Measurements from ENCODE around the gene EXT2.

Gene EXT2

GRCh38 chr11:44157019-44157418 is 61.5 kb downstream of the EXT2 start:
- no peak for TF ChIP-seq CTCF (IDR thresholded peaks at IDR 0.05)

GRCh38 chr11:44158384-44158783 is 62.9 kb downstream of the EXT2 start:
- TF ChIP-seq CTCF (IDR thresholded peaks at IDR 0.05) = no peak

- TF ChIP-seq CTCF (IDR thresholded peaks at IDR 0.05) = no peak
Measured at GRCh38 chr11:44159848-44160721, 64.6 kb downstream of the EXT2 start.

- TF ChIP-seq CTCF (IDR thresholded peaks at IDR 0.05) = no peak
Measured at GRCh38 chr11:44162004-44162403, 66.5 kb downstream of the EXT2 start.

GRCh38 chr11:44162662-44163061 is 67.2 kb downstream of the EXT2 start:
- no peak for TF ChIP-seq CTCF (IDR thresholded peaks at IDR 0.05)

GRCh38 chr11:44165432-44165831 is 70.0 kb downstream of the EXT2 start:
- TF ChIP-seq CTCF (IDR thresholded peaks at IDR 0.05) = no peak

- TF ChIP-seq CTCF (IDR thresholded peaks at IDR 0.05) = no peak
Measured at GRCh38 chr11:44167046-44167445, 71.6 kb downstream of the EXT2 start.
